Measurements from ENCODE around the gene TMEM164.

TMEM164 gene

DNA sequence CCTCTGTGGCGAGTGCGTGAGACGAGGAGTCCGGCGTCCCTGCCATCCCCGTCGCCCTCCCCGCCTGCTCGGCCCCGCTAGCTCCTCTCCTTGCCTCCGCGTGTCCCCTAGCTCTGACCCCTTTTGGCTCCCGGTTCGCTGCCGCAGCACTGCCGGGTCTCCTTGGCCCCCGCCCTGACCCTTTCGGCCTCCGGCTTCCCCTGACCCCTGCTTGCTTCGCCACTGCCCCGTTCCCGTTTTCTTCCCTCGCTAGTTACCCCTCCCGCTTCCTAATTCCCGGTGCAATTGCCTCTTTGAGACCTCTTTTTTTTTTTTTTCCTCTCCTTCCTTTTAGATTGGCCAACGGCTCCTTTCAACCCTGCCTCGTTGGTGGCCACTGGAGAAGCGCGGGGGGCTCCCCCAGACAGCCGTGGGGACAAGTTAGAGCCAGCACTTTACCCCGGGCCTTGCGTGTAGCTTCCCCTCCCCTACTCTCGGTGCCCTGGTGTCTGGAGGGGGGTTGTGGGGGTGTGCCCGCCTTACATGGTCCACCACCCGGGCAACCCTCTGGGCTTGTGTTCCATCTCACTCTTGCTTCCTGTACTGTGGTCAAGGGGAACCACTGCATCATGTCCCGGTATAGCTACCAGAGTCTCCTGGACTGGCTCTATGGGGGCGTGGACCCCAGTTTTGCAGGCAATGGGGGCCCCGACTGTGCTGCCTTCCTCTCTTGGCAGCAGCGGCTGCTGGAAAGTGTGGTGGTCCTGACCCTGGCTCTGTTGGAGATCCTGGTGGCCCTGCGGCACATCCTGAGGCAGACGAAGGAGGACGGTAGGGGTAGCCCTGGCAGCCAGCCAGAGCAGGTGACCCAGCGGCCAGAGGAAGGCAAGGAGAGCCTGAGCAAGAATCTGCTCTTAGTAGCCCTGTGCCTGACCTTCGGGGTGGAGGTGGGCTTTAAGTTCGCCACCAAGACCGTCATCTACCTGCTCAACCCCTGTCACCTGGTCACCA is 548 bp downstream of the TMEM164 start:
- DNase-seq (ENCODE audit: low read depth, low spot score), result no peak

DNA sequence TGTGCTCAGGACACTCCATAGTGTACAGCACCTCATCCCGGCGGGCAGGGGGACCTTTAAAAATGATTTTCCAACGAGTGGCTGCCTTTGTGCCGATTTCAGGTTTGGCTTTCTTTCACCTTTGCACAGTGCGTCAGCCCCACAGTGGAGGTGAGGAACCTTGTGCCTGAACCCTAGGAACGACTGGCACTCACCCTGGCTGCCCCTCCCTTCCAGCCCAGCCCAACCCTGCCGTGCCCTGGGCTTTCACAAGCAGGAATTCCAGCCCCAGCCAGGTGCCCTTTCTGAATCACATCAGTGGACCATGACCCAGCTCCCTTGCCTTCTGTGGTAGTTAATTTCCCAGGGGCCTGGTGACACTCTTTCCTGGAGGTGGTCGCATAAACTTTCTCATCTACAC is 1.3 kb downstream of the TMEM164 start:
- no peak for DNase-seq (ENCODE audit: low read depth, low spot score)

DNA sequence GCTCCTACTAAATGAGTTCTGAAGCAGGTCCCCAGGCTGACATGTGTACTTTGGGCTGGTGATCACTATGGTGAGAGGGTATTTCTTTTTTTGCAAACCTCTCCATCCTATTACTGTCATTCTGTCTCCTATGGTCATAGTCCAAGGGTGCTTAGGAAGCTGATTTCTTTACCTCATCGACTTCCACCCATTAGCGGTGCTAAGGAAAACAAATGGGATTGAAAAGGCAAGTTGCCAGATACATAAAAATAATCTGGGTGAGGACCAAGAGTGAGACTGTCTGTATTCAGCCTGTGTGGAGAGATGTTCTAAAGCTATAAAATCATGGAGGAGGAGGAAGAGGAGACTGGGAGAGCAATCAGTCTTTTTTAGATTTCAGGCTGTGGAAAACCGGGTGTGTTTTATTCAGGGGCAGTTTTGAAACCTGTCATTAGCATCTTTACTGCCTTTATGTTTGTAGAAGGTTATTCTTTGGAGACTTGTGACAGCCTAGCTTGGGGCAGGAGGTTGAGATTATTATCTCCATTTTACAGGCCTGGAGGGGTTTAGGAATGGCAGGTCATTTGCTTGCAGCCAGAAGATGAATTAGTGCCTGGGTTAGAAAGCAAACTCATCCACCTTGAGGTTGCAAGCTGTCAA is 1.9 kb downstream of the TMEM164 start:
- no peak for DNase-seq (ENCODE audit: low read depth, low spot score)

DNA sequence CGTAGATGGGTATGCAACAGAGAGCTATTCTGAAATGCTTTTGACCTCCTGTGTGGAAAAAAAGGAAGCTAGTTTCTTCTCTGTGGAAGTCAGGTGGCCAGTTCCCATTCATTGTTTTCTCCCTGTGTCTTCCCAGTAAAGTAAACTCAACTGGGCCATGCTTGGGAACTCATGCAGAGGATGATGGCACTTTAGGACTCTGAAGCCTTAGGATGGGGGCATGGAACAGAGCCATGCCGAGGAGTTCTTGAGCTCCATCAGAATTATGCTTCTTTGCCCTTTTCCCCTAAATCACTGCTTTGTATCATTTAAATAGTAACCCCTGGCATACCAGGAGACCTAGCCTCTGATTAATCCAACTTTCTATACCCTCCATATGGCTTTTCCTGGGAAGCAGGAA is 3.2 kb downstream of the TMEM164 start:
- DNase-seq (ENCODE audit: low read depth, low spot score), result no peak

DNA sequence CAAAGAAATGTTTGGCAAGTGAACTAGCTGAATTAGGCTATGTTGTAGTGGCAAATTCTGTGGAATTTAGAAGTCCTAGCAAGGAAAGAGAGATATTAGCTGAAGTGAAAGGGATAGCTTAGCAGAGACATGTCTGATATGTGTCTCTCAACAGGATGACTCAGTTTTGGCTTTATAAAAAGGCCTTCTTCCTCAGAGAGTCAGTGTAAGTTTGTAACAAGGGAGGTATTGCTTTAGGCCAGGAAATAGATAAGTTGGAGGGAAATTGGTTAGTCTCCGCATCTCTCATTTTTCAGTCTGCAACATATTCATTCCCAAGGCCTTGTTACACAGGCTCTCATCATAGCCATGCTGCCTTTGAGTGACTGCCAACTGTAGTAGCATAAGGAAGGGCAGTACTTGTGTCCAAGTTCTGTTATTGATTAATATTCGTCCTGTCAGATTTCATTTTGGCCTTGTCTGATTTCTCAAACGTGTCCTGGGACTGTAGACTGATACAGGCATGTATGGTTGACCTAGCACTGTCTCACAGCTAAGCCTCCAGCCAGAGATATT is 4.0 kb downstream of the TMEM164 start:
- DNase-seq (ENCODE audit: low read depth, low spot score), result no peak

DNA sequence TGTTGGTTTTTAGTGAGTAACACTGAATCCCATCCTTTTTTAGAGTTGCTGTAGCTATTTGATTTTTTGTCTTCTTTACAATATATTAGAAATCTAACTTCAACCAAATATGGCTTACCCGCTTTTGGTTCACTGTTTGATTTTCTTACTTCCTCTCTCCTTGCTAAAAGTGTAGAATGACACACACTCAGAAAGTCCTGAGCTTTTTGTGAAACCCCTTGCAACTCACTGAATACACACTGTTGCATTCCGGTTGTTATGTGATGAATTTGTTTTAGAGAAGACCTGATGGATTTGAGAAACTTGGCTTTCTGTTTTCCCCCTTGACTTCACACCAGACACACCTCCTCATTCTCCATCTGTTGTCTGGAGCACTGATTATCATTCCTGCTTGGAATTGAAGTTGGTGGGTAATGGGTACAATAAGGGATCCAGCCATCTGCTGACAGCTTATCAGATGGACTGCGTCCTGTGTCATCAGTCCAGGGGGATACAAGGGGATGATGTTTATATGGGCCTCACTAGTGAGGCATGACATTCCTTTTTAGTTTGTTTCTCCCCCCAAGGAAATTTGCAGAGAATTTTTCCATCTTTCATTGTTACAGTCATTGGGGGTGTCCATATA is 5.2 kb downstream of the TMEM164 start:
- DNase-seq (ENCODE audit: low read depth, low spot score), result no peak

DNA sequence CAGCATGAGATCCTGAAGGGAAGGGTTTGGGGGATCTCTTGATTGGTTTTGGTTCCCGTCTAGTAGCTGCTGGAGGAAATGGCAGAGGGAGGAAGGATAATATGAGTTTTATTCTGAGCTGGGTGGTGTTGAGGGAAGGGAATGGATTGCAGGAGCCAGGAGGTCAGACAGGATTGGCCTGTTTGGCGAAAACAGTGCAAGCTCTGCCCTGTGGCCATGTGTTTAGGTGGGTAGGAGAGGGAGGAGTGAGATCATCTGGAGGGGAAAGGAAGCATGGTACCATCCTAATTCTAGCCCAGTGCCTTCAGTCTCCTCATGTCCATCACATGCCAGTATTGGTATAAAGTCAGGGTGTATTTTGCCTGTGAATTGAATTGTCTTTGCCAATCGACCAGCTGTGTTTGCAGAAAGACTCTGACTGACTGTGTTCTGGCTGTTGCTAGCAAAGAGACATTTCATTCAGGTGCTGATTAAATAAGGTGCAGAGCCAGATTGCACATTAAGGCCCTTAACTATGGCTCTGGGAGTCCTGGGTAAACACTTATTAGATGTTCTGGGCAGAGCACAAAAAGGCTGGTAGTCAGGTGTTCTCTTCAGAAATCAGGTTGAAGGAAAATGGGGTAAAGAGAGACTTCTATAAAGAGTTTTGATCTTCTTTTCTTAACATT is 10.0 kb downstream of the TMEM164 start:
- DNase-seq (ENCODE audit: low read depth, low spot score), result no peak

DNA sequence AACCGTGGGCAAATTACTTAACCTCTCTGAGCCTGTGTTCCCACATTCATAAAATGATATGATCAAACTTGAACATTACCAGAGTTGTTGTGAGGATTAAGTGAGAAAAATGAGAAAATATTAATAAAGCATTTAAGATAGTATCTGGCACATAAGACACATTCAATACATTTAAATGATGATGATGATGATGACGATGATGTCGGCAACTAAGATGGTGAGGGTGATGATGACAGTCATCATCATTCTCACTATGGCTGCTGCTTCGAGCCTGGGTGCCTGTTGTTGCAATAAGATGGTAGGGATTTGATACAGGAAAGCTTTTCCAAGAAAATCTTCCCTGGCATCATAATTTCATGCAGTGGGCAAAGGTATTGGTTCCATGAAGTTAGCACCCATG is 11.1 kb downstream of the TMEM164 start:
- DNase-seq (ENCODE audit: low read depth, low spot score), result no peak

DNA sequence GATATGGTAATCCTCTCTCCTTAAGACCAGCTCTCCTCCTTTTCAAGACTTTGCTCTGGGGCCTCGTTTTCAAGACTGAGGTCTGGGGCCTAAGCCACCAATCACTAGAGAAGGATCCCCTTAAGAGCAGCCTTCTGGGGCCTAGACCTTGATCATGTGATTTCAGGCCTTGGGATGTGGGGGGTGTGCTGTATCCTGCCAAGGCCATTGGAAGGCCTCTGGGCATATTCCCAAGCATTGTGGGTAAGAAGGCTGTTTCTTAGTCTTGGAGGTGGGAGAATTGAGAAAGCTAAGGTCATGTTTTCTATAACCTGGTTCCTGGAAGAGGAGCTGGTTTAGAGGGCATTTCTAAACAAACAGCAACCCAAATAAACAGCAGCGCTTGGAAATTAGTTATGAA is 12.1 kb downstream of the TMEM164 start:
- no peak for DNase-seq (ENCODE audit: low read depth, low spot score)

DNA sequence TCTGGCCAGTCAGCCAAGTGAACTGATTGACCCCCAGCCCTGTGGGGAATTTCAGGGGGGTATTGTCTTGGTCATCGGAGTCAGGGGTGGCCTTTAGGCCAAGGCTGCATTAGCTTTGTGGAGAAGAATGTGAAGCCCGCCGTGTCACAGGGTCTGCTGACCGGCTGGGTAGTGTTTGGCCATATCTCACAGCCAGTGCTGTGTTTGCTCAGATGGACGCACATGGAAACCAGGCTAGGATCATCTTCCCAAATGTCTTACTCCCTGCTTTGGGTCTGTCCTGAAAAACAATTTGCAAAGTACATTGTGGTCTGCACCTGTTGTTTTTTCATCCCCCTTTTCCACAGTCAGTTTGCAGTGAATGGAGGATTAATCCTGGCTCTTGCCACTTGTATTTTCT is 13.0 kb downstream of the TMEM164 start:
- DNase-seq (ENCODE audit: low read depth, low spot score), result no peak

DNA sequence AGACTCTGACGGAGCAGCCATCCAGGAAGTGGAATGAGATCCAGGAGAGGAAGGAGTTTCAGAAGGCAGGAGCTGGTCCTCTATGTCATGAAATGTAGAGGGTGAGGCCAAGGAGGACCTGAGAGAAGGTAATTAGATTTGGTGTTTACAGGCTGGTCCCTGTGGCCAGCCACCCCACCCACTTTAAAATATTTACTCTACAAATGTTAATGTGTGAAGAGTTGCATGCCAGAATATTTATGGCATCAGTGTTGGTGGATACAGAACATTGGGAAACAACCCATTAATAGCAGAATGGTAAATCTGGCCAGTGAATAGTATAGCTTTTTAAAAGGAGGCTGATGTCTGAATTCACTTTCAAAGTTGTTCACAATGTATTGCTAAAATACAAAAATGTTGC is 17.6 kb downstream of the TMEM164 start:
- DNase-seq (ENCODE audit: low read depth, low spot score), result no peak

DNA sequence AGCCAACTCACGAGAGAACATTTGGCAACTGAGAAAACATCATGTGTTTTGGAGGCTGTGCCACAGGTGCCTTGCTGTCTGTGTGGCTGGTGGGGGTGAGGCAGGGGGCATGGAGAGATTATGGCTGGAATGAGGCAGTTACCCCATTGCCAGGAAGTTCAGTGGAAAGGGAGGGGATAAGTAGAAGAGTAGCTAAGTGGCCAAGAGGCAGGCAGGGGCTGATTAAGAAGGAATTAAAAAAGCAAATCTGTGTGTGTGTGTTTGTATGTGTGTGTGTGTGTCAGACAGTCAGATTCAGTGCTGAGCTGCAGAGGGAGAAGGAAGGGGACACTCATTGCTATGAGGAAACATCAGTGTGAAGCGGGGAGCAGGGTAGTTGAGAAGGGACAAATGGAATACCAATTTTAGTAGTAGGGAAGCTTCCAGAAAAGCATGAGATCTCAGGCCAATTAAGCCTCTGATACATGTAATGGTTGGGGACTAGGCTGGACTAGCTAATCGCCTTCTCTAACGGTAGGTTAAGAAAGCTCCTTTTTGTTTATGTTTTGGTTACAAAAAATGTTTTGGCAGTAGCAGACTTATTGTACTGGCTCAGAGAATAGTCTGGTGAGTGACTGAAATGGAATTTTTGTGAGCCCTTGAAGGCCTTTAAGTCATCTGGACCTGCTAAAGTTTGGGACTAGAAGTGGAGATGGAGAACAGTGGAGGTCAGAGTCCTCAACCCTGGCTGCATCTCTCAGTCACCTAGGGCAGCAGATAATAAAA is 18.5 kb downstream of the TMEM164 start:
- DNase-seq (ENCODE audit: low read depth, low spot score), result no peak

DNA sequence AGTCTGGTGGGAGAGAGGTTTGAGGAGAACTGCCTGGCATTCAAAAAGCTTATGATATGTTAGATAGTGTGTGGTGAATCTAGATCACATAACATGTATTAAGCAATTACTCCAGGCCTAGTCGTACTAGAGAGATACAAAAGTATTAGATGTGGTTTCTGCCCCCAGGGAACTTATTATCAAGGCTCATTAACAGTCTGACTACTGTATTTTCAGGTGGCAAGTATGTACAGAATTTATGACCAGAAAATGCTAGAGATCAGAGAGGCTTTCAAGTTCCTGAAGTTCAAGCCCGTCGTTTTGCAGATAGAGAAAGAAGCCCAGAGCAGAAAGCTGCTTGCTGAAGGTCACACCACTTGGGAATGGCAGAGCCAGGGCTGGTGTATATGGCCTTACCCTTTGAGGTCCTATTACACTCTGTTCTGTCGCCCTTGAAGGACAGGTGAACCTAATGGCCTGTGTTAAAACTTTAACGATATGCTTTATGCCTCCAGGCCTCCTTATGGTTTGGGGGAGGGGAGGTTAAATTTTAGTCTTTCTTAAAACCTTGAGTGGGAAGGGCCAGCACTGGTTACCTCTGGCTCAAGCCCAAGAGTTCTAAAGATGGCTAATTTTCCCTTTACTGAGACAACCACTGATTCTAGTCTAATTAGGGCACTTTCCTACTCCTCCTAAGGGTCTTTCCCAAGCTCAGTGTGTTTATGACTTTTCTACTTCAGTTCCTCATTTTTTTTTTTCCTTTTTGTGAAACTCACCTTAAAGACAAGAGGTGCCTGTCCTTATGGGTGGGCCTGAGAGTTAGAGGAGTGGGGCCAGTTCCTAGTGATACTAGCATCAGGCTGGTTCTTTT is 19.9 kb downstream of the TMEM164 start:
- no peak for DNase-seq (ENCODE audit: low read depth, low spot score)

DNA sequence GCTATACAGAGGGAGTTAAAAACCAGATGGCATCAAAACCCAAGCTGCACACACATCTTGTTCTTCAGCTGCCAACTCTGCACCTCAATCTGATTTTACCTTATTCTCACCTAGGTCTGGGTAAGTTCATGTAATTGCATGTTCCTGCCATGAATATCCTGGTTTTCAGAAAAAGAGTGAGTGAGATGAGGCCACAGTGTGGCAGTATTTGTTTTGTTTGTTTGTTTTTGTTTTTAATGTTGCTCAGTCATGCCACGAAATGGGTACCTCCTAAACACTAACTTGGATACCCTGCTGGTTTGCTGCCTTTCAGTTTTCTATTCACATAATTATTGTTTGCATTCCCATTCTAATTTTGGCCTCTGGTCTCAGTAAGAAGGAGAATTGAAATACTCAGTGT is 22.5 kb downstream of the TMEM164 start:
- no peak for DNase-seq (ENCODE audit: low read depth, low spot score)

DNA sequence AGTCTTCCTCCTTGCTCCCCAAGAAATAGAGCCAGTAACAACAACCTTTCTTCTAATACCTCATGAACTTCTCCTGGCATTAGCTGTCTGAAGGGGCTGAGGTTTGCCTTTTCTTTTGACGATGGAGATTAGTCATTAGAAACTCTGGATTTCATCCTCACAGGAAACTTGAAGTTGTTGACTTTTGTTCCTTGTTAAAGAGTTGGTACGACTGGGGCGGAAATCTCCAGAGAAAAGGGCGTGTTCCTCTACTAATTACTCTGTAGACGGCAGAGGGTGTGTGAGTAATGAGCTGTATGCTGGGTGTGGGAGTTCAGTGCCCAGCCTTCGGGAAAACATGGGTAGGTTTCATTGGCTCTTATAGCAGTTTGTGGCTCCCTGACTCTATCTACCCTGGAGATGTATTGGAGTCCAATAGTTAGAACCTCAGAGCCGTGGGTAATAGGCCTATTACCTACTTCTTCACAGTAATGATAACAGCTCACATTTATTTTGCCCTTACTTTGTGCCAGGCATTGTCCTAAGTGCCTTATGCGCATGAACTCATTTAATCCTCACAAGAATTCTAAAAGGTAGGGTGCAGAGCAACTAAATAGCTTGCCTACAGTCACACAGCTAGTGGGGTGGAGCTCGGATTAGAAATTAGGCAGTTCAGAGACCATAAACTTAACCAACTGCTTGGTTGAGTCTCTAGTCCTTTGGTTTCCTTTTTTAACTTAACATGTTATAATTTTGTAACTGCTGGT is 23.4 kb downstream of the TMEM164 start:
- no peak for DNase-seq (ENCODE audit: low read depth, low spot score)

DNA sequence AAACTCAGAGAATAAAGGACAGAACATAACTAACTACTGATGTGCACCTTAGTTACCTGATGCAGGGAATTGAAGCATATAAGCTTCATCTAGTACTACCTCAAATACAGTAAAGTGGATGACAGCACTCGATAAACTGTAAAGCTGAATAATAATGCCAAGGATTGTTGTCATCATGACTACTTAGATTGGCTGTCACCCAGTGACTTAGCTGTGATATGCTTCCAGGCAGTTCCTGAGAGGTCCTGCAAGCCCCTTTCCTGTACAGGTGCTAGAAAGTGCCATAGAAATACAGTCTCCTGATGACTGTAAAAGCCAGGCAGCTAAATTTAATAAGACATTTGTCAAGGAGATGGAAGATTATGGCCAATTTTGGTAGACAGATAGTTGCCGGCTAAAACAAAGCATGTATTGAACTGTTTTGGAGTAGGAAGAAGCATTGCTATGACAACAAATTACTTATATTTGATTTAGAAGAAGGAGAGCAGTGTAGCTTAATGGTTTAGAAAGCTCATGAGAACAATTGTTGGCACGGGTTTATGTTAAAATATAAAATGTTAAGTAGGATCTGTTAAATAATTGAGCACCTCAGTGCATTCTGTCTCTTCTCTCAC is 29.7 kb downstream of the TMEM164 start:
- no peak for DNase-seq (ENCODE audit: low read depth, low spot score)

DNA sequence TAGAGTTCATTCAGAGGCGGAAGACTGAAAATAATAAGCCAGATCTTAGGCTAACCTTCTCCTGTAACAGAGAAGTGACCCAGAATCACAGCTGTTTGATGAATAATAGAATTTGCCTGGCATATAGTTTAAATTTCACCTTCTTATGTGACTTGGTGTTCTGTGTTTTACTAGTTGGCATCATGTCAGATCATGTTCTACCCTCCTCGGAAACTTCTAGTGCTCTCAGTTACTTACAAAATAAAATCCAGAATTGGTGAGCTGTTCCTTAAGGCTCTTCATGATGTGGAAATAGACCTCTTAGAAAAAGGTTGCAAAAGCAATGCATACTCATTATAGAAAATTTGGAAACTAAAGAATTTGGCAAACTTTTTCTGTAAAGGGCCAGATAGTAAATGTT is 31.1 kb downstream of the TMEM164 start:
- no peak for DNase-seq (ENCODE audit: low read depth, low spot score)

DNA sequence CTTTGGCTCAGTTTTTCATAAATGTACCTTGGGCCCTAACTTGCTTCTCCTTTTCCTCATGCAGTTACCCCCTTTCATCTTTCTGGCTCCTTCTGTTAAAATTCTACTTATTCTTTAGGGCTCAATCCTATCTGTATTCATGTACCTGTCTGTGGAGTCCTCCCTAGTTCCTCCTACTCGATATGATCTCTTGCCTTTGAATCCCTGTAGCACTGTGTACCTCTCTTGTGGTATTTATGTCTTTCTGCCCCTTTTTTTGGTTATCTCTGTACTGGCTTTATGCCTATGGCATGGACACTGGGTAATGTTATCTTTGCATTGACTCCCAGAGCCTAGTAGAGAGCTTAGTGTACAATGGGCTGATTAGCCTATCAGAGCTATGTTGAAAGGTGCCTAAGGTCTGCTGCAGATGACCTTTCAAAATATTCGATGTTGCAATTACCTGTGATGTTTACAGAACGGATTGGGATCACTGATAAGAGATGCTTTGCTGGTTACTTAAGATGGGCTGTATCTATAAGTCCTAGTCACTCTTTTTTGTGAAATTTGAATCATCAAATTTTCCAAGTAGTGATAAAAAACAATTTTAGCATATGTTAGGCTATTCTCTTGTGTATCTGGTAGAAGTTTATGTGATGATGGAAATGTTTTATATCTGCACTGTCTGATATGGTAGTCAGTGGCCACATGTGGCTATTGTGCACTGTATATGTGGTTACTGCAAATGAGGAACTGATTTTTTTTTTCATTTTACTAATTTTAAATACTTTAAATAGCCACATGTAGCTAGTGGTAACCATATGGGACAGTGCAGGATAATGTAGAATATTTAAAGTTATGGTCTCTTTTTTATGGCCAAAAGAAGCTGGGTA is 33.5 kb downstream of the TMEM164 start:
- DNase-seq (ENCODE audit: low read depth, low spot score), result no peak
